ENCODE results near the gene DLGAP1.

Gene DLGAP1

DNA sequence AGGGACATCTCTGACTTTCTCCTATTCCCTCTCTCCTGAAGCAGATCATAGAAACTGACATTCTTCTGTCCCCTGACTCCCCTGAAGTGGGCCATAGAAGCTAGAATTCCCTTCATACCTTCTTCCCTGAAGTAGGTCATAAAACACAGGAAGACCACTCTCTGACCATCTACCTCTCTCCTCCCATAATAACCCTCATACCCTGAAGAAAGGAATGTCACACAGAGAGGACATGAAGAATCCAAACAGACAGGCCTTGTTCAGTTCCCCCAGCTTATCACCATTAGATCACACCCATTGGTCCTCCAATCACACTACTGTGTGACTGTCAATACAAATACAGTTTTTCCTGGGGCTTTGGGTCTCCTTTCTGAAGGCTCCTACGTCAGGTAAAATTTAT, 347.1 kb downstream of the DLGAP1 start:
- peaks cover 14% of the 10 kb centered on the region for H3K4me1 ChIP-seq (ENCODE audit: control insufficient read depth, insufficient read depth, low read length)
- H3K36me3 ChIP-seq (ENCODE audit: control insufficient read depth, insufficient read depth, low read length): no peaks in the 10 kb centered on the region
- H3K27ac ChIP-seq (ENCODE audit: insufficient read depth, low read depth, low read length, poor library complexity, severe bottlenecking): no peak overlapping the region
- 33% methylated on average over 1 of the region's 1 CpG; no CpG with 5 or more reads in 1 of the 2 experiments for WGBS, 2 experiments
- H3K27me3 ChIP-seq (ENCODE audit: control insufficient read depth, insufficient read depth, low read length, poor library complexity, severe bottlenecking): no peaks in the 10 kb centered on the region
- H3K4me3 ChIP-seq (ENCODE audit: insufficient read depth, low read depth, low read length): no peak overlapping the region
- no peaks in the 10 kb centered on the region for H3K9me3 ChIP-seq (ENCODE audit: control insufficient read depth, low read length)

DNA sequence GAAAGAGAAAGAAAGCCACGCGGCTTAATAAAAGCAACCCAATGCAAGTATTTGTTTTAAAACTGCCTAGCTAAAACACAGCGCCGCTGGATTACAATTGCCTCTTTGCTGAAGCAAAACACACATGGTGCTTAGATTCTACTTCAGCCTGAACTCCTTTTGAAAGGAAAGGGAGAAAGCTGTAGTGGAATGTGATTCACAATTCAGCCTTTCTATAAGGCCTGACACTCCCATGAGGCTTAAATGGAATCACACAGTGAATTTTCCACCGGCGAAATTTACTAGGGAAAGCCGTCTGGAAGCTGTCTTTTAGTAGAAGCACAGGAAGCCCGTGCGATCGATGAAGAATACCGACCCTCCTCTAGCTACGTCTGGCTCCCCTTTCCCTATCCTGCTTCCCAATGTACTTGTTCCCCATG, 348.0 kb downstream of the DLGAP1 start:
- WGBS, 2 experiments: 6 to 8% methylated on average over 12 of the region's 12 CpGs
- no peaks in the 10 kb centered on the region for H3K9me3 ChIP-seq (ENCODE audit: control insufficient read depth, low read length)
- H3K27me3 ChIP-seq (ENCODE audit: control insufficient read depth, insufficient read depth, low read length, poor library complexity, severe bottlenecking): no peaks in the 10 kb centered on the region
- H3K4me1 ChIP-seq (ENCODE audit: control insufficient read depth, insufficient read depth, low read length): peaks cover 14% of the 10 kb centered on the region
- H3K36me3 ChIP-seq (ENCODE audit: control insufficient read depth, insufficient read depth, low read length): no peaks in the 10 kb centered on the region
- no peak overlapping the region for H3K4me3 ChIP-seq (ENCODE audit: insufficient read depth, low read depth, low read length)
- peak overlapping the region; percentile 87 for H3K27ac ChIP-seq (ENCODE audit: insufficient read depth, low read depth, low read length, poor library complexity, severe bottlenecking)

DNA sequence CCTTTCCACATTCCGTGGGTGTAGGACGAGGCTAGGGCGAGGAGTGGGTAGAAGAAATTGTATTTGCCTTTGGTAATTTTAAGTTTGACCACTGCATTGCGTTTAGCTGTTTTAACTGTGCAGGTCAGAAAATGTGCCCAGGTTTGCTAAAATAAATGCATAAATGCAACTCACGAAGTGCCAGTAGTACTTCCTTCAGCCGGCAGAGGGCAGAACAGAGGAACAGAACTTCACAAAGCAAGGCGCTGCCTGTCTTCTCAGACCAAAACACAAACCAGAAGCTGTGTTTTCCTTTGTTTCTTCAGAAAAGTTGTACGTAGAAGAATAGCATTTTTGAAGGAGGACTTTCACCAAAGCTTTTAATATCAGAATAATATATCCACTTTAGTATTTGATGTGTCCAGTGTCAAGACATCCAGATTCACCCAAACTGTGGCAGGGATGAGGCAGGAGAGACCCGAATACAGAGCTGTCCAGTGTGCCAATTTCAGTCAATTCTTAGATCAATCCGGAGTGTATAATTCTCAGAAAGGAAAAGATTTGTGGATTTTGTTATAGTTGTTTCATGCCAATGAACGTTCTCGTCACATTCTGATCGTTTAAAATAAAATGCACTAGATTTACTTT, 348.6 kb downstream of the DLGAP1 start:
- Histone ChIP-seq H3K27ac (ENCODE audit: insufficient read depth, low read depth, low read length, poor library complexity, severe bottlenecking) (peak overlapping the region; percentile 87), H3K4me1 (ENCODE audit: control insufficient read depth, insufficient read depth, low read length) (peaks cover 14% of the 10 kb centered on the region), H3K27me3 (ENCODE audit: control insufficient read depth, insufficient read depth, low read length, poor library complexity, severe bottlenecking) (no peaks in the 10 kb centered on the region), H3K36me3 (ENCODE audit: control insufficient read depth, insufficient read depth, low read length) (no peaks in the 10 kb centered on the region), H3K4me3 (ENCODE audit: insufficient read depth, low read depth, low read length) (no peak overlapping the region), H3K9me3 (ENCODE audit: control insufficient read depth, low read length) (no peaks in the 10 kb centered on the region)
- WGBS, 2 experiments: 50 to 53% methylated on average over 12 of the region's 13 CpGs

DNA sequence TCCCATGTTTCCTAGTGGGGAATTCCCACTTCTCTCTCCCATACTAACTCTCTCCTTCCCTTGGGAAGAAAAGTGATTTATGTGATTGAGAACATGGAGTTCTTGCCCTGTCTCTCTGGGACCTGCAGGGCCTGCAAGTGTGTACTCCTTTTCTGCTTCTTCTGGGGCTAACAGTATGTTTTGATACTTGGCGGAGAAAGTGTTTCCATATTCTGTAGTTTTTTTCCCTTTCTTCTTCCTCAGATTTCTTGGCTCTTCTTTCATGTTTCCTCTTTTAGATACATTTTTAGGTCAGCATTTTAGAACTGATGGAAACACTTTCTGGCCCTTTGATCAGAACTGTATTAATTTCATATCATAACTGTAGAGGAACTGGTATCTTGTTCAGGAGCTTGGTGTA, 352.2 kb downstream of the DLGAP1 start:
- Histone ChIP-seq H3K4me1 (ENCODE audit: control insufficient read depth, insufficient read depth, low read length) (peaks cover 10% of the 10 kb centered on the region), H3K27me3 (ENCODE audit: control insufficient read depth, insufficient read depth, low read length, poor library complexity, severe bottlenecking) (no peaks in the 10 kb centered on the region), H3K36me3 (ENCODE audit: control insufficient read depth, insufficient read depth, low read length) (no peaks in the 10 kb centered on the region), H3K4me3 (ENCODE audit: insufficient read depth, low read depth, low read length) (no peak overlapping the region), H3K27ac (ENCODE audit: insufficient read depth, low read depth, low read length, poor library complexity, severe bottlenecking) (no peak overlapping the region), H3K9me3 (ENCODE audit: control insufficient read depth, low read length) (no peaks in the 10 kb centered on the region)
- WGBS, 2 experiments: 94 to 100% methylated on average over 1 of the region's 1 CpG

DNA sequence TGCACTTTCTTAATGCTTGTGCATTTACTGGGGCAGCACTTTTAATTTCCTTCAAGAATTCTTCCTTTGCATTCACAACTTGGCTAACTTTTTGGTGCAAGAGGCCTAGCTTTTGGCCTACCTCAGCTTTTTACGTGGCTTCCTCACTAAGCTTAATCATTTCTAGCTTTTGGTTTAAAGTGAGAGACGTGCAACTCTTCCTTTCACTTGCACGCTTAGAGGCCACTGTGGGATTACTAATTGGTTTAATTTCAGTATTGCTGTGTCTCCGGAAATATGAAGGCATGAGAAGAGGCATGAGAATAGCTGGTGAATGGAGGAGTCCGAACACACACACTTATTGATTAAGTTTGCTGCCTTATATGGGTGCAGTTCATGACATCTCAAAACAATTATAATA, 354.1 kb downstream of the DLGAP1 start:
- Histone ChIP-seq H3K27ac (ENCODE audit: insufficient read depth, low read depth, low read length, poor library complexity, severe bottlenecking) (no peak overlapping the region), H3K4me3 (ENCODE audit: insufficient read depth, low read depth, low read length) (no peak overlapping the region), H3K9me3 (ENCODE audit: control insufficient read depth, low read length) (no peaks in the 10 kb centered on the region), H3K27me3 (ENCODE audit: control insufficient read depth, insufficient read depth, low read length, poor library complexity, severe bottlenecking) (no peaks in the 10 kb centered on the region), H3K36me3 (ENCODE audit: control insufficient read depth, insufficient read depth, low read length) (no peaks in the 10 kb centered on the region), H3K4me1 (ENCODE audit: control insufficient read depth, insufficient read depth, low read length) (no peaks in the 10 kb centered on the region)
- 82 to 84% methylated on average over 5 of the region's 5 CpGs for WGBS, 2 experiments

DNA sequence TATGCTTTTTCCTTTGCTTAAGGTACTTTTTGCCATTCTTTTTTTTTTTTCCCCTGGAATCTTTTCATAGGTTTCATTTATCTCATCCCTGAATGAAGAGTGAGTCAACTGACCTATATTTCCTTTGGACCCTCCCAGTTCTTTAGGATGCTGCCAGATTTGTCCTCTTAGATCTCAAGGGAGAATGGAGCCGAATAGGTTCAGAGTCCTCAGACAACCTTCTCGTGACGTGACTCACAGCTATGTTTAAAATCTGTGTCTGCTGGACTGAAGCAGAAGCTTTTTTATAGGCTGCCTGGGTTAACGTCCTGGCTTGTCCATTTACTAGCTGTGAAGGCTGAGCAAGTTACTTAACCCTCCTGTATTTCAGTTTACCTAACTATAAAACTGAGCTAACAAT, 358.6 kb downstream of the DLGAP1 start:
- H3K27me3 ChIP-seq (ENCODE audit: control insufficient read depth, insufficient read depth, low read length, poor library complexity, severe bottlenecking): no peaks in the 10 kb centered on the region
- H3K27ac ChIP-seq (ENCODE audit: insufficient read depth, low read depth, low read length, poor library complexity, severe bottlenecking): no peak overlapping the region
- 91 to 93% methylated on average over 4 of the region's 4 CpGs for WGBS, 2 experiments
- H3K4me1 ChIP-seq (ENCODE audit: control insufficient read depth, insufficient read depth, low read length): no peaks in the 10 kb centered on the region
- no peak overlapping the region for H3K4me3 ChIP-seq (ENCODE audit: insufficient read depth, low read depth, low read length)
- H3K9me3 ChIP-seq (ENCODE audit: control insufficient read depth, low read length): no peaks in the 10 kb centered on the region
- H3K36me3 ChIP-seq (ENCODE audit: control insufficient read depth, insufficient read depth, low read length): no peaks in the 10 kb centered on the region

DNA sequence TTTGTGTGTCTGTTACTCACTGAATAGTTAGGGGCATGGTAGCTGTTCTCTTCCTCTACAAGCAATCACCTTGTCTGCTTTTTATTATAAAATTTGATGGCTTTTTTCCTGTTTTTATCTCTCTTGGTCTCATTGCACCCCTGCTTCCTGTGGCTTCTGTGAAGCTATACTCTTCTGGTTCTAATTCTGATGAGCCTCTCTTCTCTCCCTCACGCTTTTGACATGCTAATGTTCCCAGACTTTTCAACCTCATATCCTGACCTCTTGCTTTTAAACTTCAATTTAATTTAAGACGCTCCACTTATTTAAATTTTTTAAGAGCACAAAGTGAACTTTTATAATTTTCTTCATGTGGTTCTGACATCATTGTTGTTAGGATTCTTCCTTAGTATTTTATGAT, 361.4 kb downstream of the DLGAP1 start:
- 22 to 25% methylated on average over 1 to 2 of the region's 2 CpGs for WGBS, 2 experiments
- Histone ChIP-seq H3K27ac (ENCODE audit: insufficient read depth, low read depth, low read length, poor library complexity, severe bottlenecking) (no peak overlapping the region), H3K36me3 (ENCODE audit: control insufficient read depth, insufficient read depth, low read length) (no peaks in the 10 kb centered on the region), H3K27me3 (ENCODE audit: control insufficient read depth, insufficient read depth, low read length, poor library complexity, severe bottlenecking) (no peaks in the 10 kb centered on the region), H3K9me3 (ENCODE audit: control insufficient read depth, low read length) (no peaks in the 10 kb centered on the region), H3K4me1 (ENCODE audit: control insufficient read depth, insufficient read depth, low read length) (no peaks in the 10 kb centered on the region), H3K4me3 (ENCODE audit: insufficient read depth, low read depth, low read length) (no peak overlapping the region)

DNA sequence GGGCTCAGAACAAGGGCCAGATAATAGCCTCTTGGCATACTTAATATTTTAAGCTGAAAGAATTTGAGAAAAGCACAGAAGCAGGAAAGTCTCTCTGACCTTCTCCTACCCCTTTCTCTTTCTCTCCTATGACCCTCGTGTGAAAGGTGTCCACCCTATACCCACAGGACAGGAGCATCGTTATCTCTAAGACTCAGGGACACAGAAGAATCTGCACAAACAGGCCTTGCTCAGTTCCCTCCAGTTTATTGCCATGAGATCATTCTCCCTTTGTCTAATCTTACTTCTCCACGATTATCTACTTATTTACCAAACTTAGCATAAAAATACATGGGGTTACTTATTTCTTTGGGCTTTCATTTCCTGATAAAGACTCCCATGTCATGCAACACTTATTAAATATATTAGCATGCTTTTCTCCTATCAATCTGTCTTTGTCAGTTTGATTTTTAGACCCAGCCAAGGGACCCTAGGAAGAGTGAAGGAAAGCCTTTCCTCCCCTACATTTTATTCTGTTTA, 370.7 kb downstream of the DLGAP1 start:
- Histone ChIP-seq H3K4me3 (ENCODE audit: insufficient read depth, low read depth, low read length) (no peak overlapping the region), H3K27me3 (ENCODE audit: control insufficient read depth, insufficient read depth, low read length, poor library complexity, severe bottlenecking) (no peaks in the 10 kb centered on the region), H3K4me1 (ENCODE audit: control insufficient read depth, insufficient read depth, low read length) (no peaks in the 10 kb centered on the region), H3K36me3 (ENCODE audit: control insufficient read depth, insufficient read depth, low read length) (no peaks in the 10 kb centered on the region), H3K9me3 (ENCODE audit: control insufficient read depth, low read length) (no peaks in the 10 kb centered on the region), H3K27ac (ENCODE audit: insufficient read depth, low read depth, low read length, poor library complexity, severe bottlenecking) (no peak overlapping the region)
- 73 to 75% methylated on average over 3 of the region's 3 CpGs for WGBS, 2 experiments

DNA sequence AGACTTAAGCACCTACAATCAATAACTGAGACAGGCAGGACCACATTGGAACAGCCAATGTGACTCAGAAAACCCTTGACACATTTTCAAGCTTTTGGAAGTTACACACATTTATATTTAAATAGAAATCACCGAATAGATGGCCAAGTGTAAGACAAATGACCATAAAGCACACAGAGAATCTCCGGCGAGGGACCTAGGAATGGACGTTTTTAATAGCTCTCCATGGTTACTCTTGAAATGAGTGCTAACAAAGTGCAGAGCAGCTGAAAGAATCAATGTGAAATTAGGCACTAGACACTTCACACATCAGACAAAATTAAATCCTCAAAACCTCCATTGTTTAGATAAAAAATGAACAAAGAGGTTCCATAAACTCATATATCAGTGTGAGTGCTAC, 376.9 kb downstream of the DLGAP1 start:
- no peak overlapping the region for H3K4me3 ChIP-seq (ENCODE audit: insufficient read depth, low read depth, low read length)
- H3K36me3 ChIP-seq (ENCODE audit: control insufficient read depth, insufficient read depth, low read length): no peaks in the 10 kb centered on the region
- no peaks in the 10 kb centered on the region for H3K27me3 ChIP-seq (ENCODE audit: control insufficient read depth, insufficient read depth, low read length, poor library complexity, severe bottlenecking)
- H3K27ac ChIP-seq (ENCODE audit: insufficient read depth, low read depth, low read length, poor library complexity, severe bottlenecking): no peak overlapping the region
- no peaks in the 10 kb centered on the region for H3K9me3 ChIP-seq (ENCODE audit: control insufficient read depth, low read length)
- H3K4me1 ChIP-seq (ENCODE audit: control insufficient read depth, insufficient read depth, low read length): peaks cover 7% of the 10 kb centered on the region
- WGBS, 2 experiments: 89 to 92% methylated on average over 4 of the region's 4 CpGs

DNA sequence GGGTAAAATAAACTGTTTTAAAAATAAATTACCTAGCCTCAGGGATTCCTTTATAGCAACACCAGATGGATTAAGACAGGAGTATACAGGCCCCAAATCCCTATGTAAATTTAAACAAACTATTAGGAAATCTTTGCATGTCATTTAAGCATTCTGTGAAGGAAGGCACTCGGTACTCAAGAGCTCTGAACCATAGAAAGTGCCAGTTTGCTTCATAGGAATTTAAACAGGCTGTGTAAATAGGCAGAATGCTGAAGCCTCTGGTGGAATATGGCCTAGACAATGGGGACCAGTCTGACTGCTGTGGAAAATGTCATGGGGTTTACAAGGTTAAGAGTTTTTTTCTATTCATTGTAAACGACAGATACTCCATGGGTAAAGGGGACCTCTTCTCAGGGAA, 377.4 kb downstream of the DLGAP1 start:
- Histone ChIP-seq H3K27ac (ENCODE audit: insufficient read depth, low read depth, low read length, poor library complexity, severe bottlenecking) (peak overlapping the region; percentile 23), H3K4me3 (ENCODE audit: insufficient read depth, low read depth, low read length) (no peak overlapping the region), H3K9me3 (ENCODE audit: control insufficient read depth, low read length) (no peaks in the 10 kb centered on the region), H3K27me3 (ENCODE audit: control insufficient read depth, insufficient read depth, low read length, poor library complexity, severe bottlenecking) (no peaks in the 10 kb centered on the region), H3K36me3 (ENCODE audit: control insufficient read depth, insufficient read depth, low read length) (no peaks in the 10 kb centered on the region), H3K4me1 (ENCODE audit: control insufficient read depth, insufficient read depth, low read length) (peaks cover 7% of the 10 kb centered on the region)
- 72 to 87% methylated on average over 2 of the region's 2 CpGs for WGBS, 2 experiments
